NCI-H2227 treated with DMSO at 0.1 percent for 48 hours (cell line): ENCODE results near the gene NHEJ1.
A peak's percentile ranks its signal among the peaks of the same experiment; 100 is the strongest.
"Not testable (repeated sequence)": the region's sequence is repeated elsewhere in the genome, so short reads cannot be mapped to it uniquely, and the experiment has no call there.

Experiments
- DNase-seq: peaks from one replicate; lab custom pipeline; 2025; lab: John Stamatoyannopoulos, UW

The NHEJ1 gene

GRCh38 chr2:219160186-219161017, at the start of gene NHEJ1:
TSS of gene NHEJ1 (minus strand) at chr2:219160815. CDS start at chr2:219158362, 2,453 bp downstream.
- DNase-seq: peak; percentile 95

DNA sequence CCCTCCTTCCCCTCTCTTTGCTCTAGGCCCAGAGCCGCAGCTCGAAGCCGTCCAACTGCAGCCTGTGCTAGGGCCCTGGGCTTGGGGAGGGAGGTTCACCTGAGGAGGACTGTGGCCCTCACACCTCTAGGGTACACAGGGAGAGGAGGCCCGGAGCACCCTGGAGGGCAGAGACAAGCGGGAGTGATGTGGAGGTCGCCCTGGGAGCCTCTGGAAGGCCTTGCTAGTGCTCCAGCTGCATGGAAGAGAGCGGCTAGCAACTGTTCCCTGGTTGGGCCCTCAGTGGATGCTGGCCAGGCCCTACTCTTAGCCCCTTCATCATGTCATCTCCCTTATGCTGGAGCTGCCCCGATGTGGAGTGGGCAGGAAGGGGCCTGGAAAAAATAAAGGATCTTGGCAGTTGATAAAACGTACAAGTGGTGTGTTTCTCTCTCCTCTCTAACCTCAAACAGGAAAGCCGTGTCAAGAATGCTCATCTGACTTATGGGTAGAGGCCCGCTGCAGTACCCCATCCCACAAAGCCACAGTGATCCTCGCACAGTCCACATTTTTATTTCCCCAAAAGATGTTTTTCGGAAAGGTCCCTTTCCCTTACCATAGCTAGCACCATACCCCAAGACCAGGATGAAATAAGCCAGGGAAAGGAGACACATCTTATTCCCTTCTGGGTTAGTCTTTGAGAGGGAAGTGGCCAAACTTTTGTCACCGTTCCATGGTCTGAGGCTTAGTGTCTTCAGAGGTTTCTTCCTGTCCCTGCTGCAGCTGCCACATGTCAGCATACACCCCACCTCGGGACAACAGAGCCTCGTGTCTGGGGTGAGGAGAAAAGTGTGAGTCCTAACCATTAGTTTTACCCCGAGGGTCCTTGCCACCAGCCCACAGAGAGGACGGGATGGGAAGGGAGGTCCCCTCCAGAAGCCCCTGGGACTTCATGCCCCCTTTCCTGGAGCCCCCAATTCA, 48.9 kb upstream of the NHEJ1 start:
- no peak for DNase-seq

GRCh38 chr2:219207884-219208740, 47.5 kb upstream of the NHEJ1 start:
- DNase-seq: peak; percentile 45

GRCh38 chr2:219207134-219207883, 46.7 kb upstream of the NHEJ1 start:
- no peak for DNase-seq

GRCh38 chr2:219206328-219207133, 45.9 kb upstream of the NHEJ1 start, which contains the start of gene ZFAND2B:
TSS of gene ZFAND2B (plus strand) at chr2:219206782. CDS start at chr2:219206988, 206 bp downstream.
- peak; percentile 96 for DNase-seq

GRCh38 chr2:219205981-219206327, 45.3 kb upstream of the NHEJ1 start:
- DNase-seq: no peak

DNA sequence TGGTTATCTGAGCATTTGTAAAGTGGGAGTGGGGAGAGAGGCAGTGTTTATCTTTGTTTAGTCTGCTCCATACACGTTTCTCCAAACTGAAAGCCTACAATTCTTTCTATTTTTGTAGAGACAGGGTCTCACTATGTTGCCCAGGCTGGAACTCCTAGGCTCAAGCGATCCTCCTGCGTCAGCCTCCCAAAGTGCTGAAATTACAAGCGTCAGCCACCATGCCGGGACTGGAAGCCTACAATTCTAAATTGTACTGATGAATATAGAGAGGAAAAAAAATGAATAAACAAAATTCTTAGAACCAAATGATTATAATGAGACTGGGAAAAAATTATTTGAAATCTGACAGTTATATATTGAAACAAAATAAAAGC, 44.5 kb upstream of the NHEJ1 start:
- DNase-seq: no peak

GRCh38 chr2:219204425-219205164, 44.0 kb upstream of the NHEJ1 start:
- DNase-seq: no peak

DNA sequence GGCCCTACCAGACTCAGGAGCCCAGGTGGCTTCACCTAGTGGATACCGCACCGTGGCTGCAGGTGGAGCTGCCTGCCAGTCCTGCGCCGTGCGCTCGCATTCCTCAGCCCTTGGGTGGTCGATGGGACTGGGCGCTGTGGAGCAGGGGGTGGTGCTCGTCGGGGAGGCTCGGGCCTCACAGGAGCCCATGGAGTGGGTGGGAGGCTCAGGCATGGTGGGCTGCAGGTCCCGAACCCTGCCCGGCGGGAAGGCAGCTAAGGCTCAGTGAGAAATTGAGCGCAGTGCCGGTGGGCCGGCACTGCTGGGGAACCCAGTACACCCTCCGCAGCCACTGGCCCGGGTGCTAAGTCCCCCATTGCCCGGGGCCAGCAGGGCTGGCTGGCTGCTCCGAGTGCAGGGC, 40.7 kb upstream of the NHEJ1 start:
- not testable (repeated sequence) for DNase-seq

GRCh38 chr2:219200502-219201326, 40.1 kb upstream of the NHEJ1 start:
- DNase-seq: not testable (repeated sequence)

DNA sequence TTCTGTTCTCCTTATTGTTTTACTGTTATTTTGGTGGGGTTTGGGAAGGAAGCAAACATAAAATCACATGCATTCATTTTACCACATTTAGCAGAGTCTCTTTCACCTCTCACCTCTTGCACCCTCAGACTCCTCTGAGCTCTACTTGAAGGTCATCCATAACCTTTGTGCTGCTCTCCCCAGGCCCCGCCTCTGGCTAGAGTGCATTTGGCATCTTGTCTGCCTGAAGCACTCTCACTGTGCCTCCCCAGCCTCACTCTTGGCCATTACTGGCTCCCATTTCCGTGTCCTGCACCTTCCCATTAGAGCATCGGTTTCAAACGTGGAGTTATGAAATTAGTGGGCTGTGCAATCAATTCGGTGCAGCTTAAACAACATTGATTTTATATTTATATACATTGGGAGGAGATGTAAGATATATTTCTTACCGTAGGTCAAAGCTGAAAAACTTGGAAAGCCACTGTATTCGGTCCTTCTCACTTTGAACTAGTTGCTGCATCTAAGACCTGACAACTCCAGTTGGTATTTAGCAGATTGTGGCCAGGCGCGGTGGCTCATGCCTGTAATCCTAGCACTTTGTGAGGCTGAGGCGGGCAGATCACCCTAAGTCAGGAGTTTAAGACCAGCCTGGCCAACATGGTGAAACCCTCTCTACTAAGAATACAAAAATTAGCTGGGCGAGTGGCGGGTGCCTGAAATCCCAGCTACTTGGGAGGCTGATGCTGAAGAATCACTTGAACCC, 39.0 kb upstream of the NHEJ1 start:
- DNase-seq: no peak

- no peak for DNase-seq
Measured at GRCh38 chr2:219198974-219199373, 38.4 kb upstream of the NHEJ1 start.

- no peak for DNase-seq
Measured at GRCh38 chr2:219197388-219197787, 36.8 kb upstream of the NHEJ1 start.

- DNase-seq: no peak
Measured at GRCh38 chr2:219186754-219187456, 26.3 kb upstream of the NHEJ1 start.

GRCh38 chr2:219184121-219184520, 23.5 kb upstream of the NHEJ1 start:
- DNase-seq: no peak

GRCh38 chr2:219183151-219183772, 22.6 kb upstream of the NHEJ1 start:
- DNase-seq: no peak
